HG02763 (cell line): Measurements from ENCODE around the gene FOLR1.
A peak's percentile ranks its signal among the peaks of the same experiment; 100 is the strongest.

Experiments
- ATAC-seq: cut with Tn5 transposase; IDR thresholded peaks from one replicate; pipeline ENCODE4 v1.9.1; 2021; ENCODE audit warnings: mild to moderate bottlenecking, moderate library complexity; ENCODE audit not compliant: unreplicated experiment

The FOLR1 gene

DNA sequence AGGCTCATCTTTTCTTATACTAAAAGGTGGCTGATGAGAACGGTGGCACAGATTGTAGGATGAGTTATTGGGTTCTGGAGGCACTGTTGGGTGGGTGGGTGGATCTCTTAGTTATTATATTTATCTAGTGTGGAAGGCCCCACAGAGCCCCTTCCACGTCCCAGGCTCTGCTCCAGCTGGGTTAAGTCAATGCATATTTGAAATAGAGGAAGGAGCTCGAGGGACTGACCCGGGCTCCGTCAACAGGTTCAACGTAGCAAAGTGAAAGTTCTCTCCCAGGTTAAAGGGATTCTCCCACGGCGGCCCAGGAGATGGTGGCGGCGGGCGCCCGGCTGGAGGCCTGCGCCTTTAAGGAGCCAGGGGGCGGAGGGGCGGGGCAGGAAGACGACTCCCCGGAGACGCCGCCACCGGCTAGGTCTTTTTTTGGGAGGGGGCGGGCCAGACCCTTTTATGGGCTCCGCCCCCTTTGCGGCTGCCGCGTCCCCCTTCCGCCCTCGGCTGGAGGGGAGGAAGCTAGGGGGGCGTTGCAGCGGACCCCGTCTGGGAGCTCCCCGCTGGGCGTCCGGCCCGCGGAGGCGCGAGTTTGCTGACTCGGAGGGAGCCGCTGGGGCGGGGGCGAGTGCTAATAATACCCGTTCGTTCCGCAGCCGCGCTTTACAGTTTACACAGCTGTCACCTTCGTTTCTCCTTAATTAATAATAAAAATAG is 31.1 kb downstream of the FOLR1 start:
- peak; percentile 68 for ATAC-seq

DNA sequence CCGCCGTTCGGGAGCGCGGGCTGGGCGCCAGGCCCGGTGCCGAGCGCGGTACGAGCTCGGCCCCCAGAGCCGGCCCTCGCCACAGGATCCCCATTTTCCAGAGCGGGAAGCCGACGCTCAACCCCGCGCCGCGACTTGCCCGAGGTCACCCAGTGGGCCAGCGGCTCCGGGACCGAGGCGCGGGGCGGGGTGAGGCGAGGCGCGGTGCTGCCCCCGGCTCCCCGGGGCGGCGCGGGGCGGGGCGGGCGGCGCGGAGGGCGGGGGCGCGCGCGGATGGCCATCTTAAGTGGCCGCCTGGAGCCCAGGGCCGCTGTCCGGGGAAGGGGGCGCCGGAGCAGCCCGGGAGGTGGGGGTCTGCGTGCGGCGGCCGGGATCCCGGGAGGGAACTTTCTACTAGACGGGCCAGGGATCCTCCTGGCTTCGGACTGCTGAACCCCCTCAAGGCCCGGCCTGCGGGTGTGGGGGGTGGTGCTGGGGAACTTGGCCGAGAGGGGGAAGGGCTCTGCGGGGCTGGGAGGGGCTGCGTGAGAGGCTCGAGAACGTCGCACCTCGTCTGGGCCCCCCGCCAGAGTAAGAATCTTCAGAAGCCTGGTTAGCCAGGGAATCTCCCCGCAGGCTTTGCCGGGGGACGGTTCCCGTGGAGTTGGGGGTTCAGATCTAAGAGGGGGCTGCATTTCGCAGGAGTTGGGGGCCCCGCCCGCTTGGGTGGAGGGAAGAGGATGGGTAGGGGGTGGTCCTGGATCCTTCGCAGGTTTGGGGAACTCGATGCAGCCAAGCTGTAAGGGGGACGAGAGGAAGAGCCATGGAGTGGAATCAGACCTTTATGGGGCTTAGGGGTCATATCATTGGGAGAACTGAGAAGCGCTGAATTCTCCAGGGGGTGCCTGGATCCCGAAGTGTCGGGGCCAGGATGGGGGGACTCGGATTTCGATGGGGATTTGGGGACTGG is 31.9 kb downstream of the FOLR1 start:
- peak; percentile 51 for ATAC-seq

DNA sequence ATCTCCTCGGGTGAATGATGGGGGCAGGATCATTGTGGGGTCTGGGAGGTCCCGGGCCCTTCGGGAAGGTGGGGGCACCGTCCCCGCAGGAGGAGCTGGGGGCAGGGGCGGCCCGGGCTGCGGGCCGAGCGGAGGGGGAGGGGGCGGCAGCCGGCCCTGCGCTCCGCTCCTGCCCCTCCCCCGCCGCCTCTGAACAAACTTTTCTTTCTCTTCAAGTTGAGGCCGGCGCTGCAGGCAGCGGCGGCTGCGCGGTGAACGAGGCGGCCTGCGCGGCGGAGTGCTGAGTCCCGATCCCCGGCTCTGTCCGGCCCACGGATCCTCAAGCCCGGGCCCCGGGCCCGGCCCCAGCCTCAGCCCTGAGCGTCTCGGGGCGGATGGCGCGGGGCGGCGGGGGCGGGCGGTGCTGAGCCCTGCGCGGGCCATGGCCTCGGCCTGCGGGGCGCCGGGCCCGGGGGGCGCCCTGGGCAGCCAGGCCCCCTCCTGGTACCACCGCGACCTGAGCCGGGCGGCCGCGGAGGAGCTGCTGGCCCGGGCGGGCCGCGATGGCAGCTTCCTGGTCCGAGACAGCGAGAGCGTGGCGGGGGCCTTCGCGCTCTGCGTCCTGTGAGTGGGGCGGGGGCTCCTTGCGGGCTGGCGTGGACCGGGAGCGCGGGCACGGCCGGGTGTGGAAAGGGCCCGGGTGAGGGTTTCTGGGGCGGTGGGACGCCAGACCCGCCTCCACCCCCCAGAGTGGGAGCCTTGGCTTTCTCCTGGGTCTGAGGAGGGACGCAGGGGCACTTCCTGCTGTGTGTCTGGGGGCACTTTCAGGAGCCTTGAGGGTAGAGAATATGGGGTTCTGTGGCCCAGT is 32.8 kb downstream of the FOLR1 start, which contains the start of gene INPPL1:
TSS of gene INPPL1 (plus strand) at position 204 of the 847 bp plus-strand sequence. CDS start at position 422, 218 bp downstream.
- no peak for ATAC-seq

DNA sequence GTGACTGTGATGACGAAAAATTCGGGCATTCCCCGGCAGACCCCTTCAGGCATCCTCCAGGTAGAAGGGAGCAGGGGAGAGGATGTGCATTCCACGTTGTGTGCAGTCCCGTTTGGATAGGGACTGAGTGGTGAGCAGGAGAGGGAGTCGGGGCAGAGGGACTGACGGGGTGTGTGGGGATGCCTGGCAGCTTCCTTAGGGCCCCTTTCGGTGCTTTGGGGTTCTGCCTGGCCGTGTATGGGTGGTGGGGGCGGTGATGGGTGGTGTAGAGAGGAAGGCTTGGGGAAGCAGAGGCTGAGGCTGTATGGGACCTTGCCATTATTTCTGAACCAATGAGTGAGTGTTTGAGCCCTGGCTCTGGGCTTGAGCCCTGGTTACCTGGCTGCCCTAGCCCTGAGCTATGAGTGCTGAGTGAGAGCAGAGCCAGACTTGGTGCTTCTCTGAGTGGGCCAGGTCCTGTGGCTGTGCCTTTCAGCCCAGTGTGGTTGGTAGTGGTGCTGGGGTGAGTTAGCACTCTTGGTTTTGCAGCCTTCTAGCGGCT is 33.5 kb downstream of the FOLR1 start:
- no peak for ATAC-seq

DNA sequence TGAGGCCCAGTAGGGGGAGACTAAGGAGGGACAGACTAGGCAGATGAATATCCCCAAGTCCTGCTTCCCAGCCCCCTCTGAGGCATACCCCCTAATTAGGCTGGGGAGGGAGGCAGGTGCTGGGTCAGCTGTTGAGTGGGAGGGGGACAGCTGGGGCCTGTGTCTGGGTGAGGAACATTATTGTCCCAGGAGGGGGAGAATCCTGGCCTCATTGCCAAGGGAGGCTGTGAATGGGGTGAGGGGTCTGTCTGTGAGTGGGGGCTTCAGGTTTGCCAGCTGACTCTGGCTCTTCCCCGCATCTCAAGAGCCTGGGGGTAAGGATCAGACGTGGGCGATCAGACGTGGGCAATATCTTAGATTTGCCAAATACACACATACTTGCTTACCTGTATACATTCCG is 34.8 kb downstream of the FOLR1 start:
- no peak for ATAC-seq

DNA sequence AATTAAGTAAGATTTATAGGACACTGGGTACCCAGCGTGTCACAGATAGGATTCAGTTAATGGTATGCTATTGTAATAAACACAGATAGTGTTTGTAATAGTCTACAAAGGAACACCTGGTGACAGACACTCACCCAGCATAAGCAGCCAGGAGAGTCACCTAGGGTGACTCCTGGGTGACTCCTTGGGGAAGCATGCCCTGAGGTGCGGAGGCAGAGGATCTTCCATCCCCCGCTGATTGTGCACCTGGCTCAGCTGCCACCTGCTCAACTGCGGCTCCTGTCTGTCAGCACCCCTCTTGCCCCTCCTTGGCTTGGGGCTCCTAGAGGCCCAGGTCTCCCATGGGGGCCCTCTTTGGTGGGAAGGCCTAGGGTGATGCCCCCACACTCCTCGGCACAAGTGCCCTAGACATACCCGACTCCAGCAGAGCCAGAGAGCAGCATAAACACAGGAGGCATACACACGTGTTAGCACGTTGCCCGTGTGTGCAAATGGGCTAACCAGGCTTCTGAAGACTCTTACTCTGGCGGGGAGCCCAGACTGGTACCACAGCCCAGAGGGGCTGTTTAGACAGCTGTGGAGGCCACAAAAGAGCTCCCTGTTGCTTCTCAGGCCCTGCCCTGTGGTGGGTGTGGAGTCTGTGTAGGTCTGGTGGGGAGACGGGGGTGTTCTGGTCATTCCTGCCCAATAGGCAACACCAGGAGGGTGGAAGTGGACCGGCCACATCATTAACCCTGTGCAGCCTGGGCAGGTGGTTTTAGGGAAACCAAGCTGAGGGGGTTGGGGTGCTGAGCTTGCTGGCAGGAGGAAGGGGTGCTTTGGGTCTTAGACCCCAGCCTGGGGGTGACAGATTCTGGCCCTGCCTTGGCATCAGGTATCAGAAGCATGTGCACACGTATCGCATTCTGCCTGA is 35.6 kb downstream of the FOLR1 start:
- ATAC-seq: no peak

DNA sequence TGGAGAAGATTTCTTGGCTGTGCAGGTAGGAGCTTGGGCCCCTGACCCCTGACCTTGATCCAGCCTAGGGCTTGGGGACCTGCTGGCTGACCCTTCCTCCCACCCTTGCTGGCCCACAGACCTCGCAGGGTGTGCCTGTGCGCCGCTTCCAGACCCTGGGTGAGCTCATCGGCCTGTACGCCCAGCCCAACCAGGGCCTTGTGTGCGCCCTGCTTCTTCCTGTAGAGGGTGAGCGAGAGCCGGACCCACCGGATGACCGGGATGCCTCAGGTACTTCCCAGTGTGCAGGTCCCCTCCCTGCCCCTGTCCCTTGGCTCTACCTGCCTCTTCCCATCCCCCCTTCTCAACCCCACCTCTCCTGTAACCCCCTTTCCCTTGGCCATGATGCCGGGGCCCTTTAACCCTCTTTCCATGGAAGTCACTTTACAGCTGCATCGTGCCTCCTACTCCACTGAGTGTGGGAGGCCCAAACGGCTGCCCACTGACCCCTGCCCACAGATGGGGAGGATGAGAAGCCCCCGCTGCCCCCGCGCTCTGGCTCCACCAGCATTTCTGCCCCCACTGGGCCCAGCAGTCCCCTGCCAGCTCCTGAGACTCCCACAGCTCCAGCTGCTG is 36.4 kb downstream of the FOLR1 start:
- ATAC-seq: no peak

DNA sequence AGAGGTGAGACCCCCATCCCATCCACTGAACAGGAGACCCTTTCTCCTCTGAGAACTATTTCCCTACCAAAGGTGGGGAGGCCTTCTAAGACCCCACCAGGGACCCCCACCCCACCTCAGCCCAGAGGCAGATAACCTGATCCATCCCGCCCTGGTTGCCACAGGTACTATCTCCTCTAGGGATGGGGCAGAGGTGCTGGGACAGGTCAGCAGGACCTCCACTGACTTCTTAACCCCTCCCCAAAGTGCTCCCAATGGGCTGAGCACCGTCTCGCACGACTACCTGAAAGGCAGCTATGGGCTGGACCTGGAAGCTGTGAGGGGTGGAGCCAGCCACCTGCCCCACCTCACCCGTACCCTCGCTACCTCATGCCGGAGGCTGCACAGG is 36.9 kb downstream of the FOLR1 start:
- ATAC-seq: no peak

DNA sequence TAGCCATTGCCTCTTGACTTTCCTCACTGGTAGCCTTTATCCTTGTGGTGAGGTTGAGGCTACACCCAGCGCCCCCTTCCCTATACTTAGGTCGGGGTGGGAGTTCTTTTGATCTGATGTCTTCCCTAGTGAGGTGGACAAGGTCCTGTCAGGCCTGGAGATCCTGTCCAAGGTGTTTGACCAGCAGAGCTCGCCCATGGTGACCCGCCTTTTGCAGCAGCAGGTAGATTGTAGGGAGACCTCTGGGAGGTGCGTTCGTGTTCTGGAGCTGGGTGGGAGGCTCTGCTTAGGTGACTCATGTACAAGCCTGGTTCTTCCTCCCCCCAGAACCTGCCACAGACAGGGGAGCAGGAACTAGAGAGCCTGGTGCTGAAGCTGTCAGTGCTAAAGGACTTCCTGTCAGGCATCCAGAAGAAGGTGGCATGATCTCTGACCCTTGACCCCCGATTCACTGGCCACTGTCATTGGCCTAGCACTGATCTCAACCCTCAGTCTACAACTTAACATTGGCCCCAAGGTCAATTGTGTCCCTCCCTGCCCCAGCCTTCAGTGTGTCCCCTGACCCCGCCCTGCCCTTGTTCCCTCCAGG is 37.5 kb downstream of the FOLR1 start:
- no peak for ATAC-seq

DNA sequence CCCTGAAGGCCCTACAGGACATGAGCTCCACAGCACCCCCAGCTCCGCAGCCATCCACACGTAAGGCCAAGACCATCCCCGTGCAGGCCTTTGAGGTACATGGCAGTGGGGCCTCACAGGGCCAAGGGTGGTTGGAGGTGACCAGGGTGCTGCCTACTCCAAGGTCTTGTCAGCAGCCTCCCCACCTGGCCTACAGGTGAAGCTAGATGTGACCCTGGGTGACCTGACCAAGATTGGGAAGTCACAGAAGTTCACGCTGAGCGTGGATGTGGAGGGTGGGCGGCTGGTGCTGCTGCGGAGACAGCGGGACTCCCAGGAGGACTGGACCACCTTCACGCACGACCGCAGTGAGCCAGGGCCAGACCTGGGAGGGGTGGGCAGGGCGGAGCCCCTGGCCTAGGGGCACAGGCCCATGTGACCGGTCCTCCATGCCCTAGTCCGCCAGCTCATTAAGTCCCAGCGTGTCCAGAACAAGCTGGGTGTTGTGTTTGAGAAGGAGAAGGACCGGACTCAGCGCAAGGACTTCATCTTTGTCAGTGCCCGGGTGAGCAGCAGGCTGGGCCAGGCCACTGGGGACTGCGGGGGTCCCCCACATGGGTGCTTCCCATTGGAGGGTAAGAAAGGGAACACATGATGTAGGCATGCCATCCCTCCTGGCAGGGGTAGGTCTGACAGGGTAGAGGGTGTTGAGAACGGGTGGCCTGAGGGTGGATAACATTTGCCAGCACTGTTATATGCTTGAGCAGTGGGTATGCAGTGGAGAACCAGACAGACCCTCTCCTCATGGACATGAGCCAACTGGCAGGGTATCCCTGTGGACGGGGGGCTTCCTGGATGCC is 38.2 kb downstream of the FOLR1 start:
- ATAC-seq: no peak

DNA sequence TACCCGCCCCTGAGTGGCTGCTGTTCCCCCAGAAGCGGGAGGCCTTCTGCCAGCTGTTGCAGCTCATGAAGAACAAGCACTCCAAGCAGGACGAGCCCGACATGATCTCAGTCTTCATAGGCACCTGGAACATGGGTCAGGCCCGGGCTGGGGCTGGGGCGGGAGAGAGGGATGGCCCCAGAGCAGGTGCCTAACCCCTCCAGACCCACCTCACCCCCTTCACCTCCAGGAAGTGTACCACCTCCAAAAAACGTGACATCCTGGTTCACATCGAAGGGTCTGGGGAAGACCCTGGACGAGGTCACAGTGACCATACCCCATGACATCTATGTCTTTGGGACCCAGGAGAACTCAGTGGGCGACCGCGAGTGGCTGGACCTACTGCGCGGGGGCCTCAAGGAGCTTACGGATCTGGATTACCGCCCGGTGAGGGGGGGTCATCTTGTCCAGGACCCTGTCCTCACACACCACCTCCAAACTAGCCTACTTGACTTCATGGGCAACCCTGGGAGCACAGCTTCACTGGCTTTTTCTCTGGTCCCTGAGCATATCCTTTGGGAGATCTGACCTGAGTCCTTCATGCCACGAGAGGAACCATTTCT is 38.9 kb downstream of the FOLR1 start:
- ATAC-seq: no peak

DNA sequence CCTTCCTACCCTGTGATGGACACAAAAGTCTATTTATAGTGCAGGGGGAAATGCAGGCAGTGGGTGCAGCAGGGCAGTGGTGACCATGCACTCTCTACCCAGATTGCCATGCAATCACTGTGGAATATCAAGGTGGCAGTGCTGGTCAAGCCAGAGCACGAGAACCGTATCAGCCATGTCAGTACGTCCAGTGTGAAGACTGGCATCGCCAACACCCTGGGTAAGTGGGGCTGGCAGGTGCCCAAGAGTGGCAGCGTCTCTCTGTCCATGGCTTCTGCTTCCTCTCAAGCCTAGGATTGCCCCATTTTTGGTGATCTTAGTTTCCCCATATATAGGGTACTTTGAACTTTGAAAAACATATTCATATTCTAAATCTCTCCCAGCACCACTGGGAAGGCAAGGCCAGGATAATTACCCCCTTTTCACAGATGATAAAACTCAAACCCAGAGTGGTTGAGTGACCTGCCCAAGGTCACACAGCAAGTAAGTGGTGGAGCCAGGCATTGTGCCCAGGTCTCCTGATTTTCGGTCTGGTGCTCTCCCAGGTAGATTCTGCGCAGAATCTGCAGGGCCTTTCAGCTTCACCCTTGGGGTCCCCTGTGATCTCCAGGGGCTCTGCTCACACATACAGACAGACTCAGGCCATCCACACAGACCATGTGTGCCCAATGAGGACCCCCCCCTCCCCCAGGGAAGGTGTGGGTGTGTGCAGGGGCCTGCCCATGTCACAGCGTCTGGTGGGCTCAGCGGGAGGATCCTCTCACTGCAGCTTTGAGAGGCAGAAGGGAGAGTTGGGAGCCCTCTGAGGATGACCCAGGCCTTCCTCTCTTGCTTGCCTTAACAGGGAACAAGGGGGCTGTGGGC is 39.7 kb downstream of the FOLR1 start:
- ATAC-seq: no peak

DNA sequence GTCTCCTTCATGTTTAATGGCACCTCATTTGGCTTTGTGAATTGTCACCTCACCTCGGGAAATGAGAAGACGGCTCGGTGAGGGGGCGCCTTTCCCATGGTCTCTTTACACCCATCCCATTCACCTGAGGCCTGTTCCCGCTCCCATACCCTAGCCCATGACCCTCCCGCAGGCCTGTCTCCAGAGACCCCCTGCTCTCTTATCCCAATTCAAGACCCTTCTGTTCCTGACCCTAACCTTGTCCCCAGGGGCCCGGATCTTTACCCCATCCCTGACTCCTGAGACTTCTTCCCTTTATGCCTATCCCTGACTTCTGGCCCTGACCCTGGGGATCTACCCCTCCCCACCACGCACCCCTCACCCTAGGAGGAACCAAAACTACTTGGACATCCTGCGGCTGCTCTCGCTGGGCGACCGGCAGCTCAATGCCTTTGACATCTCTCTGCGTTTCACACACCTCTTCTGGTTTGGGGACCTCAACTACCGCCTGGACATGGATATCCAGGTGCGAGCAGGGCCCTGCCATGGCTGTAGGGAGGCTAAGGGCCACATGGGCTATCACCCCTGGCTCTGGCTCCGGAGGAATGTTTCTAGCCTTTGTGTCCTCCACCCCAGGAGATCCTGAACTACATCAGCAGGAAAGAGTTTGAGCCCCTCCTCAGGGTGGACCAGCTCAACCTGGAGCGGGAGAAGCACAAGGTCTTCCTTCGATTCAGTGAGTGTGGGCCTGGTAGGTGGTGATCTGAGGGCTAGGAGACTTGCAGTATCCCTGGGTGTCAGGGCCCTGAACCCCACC is 40.5 kb downstream of the FOLR1 start:
- no peak for ATAC-seq

DNA sequence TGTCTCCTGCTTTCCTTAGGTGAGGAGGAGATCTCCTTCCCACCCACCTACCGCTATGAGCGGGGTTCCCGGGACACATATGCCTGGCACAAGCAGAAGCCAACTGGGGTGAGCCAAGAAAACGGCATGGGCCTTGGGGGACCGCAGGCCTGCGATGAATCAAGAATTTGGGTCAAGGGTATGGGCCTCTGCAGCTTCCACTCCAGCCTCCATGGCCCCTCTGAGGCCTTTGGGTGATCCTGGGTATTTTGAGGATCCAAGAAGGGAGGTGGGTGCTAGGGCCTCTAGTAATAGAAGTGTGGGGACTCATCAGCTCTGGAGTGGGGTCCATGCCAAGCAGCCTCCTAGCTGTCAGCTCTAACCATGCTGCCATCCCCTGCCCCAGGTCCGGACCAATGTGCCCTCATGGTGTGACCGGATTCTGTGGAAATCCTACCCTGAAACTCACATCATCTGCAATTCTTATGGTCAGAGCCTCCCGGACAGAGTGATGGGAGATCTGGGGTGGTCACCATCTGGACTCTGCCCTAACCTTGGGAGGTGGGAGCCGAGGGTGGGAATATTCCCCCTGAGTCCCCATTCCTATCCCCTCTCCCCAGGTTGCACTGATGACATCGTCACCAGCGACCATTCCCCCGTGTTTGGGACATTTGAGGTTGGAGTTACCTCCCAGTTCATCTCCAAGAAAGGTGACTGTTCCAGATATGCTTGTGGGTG is 41.3 kb downstream of the FOLR1 start:
- ATAC-seq: no peak

DNA sequence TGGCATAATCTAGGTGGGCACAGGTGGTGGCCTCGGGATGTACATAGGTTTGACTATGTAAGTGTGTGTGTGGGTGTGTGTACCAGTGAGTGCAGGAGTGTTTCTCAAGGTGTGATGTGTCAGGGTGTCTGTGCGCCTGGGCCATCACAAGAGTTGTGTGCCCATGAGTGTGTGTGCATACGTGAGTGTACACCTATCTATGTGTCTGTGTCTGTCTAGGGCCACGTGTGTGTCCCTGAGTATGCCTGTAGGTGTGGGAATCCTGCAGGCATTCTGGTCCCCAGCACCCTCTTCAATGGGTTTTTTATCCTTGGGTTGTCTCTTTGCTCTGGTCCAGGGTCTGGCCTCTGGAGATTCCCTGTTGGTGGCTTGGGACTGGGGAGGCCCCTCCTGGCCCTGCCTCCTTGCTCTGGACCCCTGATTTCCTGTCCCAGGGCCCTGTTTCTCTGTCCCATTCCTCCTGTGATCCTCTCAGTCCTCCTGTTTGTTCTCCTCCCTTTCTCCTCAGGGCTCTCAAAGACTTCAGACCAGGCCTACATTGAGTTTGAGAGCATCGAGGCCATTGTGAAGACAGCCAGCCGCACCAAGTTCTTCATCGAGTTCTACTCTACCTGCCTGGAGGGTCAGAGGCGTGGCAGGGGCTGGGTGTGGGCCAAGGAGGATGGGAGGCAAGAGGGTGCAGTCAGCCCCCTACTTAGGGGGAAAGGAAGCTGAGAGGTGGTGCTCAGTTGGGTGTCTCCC is 42.0 kb downstream of the FOLR1 start:
- ATAC-seq: no peak
